GM19193 (cell line): ENCODE measurements around the gene CIPC.

Source experiments
- POLR2A ChIP-seq: IDR thresholded peaks from 4 replicates; pipeline ENCODE4 v1.6.1; 2011; ENCODE audit not compliant: insufficient read depth, insufficient read length; ENCODE audit errors: extremely low read depth

The CIPC gene

DNA sequence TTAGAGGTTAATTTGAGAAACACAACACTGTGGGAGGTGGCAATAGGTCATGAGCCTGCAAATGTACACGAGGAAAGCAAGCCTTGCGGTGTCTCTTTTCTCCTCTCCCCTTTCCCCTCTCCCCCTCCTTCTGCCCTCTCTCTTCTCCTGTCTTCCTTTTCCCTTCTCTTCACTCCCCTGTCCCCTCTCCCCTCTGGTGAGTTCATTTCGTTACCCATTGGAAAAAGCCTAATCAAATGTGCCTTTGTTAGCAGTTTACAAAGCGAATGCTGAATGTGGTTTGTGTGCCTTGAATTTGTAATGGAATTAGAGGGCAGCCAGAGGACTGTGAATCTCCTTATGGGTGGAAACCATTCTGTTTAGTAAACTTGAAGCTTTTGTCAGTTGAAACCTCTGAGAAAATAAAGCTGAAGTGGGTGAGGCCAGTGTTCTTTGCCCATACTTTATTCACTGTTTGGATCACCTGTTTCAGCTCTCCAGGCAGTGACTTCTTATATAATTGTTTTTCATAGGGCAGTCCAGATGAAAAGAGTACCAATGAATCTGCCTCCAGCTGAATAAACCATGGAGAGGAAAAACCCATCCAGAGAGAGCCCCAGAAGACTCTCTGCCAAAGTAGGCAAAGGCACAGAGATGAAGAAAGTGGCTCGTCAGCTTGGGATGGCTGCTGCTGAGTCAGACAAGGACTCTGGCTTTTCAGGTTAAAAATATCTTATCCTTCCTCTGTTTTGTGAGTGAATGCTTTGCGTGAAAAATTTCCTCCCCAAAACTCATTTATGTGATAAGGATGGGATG lies 7.3 kb downstream of the CIPC start:
- TF ChIP-seq POLR2A, result no peak

- TF ChIP-seq POLR2A, result no peak
Observed at GRCh38 chr14:77106666-77107065, 8.6 kb downstream of the CIPC start.

- TF ChIP-seq POLR2A, result no peak
Observed at GRCh38 chr14:77107228-77107627, 9.2 kb downstream of the CIPC start.

DNA sequence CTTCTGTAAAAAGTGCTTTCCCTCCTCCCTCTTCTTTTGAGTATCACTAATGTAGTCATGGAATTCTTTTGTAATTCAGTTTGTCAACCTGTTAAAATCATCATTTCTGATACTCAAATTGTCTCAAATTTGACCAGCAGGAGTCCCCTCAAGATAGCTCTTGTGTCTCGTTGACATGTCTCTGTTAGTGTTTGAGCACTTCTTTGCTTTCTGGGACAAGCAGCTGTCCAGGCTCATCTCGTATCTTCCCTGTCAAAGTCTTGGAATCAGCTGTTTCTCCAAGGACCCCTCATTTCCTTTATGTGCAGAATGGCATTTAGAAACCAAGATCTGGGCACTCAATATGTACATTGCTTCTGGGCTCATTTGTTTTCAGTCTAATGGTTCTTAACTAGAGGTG lies 10.7 kb downstream of the CIPC start:
- TF ChIP-seq POLR2A, result no peak

- no peak for TF ChIP-seq POLR2A
Observed at GRCh38 chr14:77109656-77110055, 11.6 kb downstream of the CIPC start.

DNA sequence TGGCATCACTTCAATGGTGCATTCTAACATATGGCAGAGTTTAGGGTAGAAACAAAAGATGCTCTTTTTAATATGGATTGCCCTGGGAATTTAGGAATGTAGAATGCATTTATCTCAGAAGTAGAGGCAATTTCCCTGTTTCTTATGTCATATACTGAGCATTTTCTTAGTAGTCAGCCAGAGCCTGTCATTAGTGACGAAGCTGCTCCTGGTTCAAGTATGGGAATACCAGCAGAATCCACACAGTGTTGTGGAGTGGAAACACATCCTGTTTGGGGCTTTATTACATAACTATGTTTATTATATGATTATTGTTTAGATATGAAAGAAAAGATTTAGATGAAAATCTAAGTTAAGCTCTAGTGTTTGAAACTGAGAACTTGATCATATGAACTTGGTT lies 12.2 kb downstream of the CIPC start:
- no peak for TF ChIP-seq POLR2A

- no peak for TF ChIP-seq POLR2A
Observed at GRCh38 chr14:77111021-77111420, 13.0 kb downstream of the CIPC start.

DNA sequence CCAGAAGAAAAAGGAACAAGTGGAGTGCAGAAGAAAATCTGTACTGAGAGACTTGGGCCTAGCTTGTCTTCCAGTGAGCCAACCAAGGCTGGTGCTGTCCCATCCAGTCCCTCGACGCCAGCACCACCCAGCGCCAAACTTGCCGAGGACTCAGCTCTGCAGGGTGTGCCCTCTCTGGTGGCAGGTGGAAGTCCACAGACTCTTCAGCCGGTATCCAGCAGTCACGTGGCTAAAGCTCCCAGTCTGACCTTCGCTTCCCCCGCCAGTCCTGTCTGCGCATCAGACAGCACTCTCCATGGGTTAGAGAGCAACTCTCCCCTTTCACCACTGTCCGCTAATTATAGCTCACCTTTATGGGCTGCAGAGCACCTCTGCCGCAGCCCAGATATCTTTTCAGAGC lies 15.6 kb downstream of the CIPC start:
- no peak for TF ChIP-seq POLR2A

DNA sequence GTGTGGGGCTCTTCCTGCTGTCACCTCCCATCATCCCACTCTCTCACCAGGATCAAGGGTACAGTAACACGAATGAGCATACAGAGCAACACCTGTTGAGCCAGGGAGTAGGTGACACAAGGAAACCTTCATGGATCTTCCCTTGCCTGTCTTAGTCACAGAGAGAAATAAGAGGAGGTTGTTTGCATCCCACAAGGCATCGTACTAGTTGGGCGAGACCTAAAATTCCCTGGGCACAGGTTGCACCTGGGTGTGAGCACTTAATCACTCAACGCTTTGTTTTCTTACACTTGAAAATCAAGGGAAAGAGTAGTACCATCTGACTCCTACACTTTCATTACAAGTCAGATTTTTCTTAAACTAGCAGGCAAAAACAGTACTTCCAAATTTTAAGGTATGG lies 16.6 kb downstream of the CIPC start:
- no peak for TF ChIP-seq POLR2A

- no peak for TF ChIP-seq POLR2A
Observed at GRCh38 chr14:77116172-77116817, 18.2 kb downstream of the CIPC start.

DNA sequence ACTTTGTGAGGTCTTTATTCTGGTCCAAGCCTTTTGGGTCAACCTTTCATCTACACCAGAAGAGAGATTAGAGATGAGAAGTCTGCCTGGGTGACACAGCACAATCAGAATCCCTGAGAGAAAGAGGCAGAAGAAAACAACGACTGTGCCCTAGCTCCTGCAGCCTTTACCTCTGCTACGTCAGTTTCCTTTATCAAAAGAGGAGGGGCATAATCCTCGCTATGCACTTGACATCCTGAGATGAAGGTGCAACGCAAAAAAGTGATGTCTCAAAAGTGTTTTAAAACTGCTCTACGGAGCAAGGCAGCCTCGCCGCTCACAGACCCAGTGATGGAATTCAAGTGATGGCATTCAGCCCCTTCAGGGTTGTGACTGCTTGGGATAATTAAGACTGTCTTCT lies 21.8 kb downstream of the CIPC start:
- no peak for TF ChIP-seq POLR2A

DNA sequence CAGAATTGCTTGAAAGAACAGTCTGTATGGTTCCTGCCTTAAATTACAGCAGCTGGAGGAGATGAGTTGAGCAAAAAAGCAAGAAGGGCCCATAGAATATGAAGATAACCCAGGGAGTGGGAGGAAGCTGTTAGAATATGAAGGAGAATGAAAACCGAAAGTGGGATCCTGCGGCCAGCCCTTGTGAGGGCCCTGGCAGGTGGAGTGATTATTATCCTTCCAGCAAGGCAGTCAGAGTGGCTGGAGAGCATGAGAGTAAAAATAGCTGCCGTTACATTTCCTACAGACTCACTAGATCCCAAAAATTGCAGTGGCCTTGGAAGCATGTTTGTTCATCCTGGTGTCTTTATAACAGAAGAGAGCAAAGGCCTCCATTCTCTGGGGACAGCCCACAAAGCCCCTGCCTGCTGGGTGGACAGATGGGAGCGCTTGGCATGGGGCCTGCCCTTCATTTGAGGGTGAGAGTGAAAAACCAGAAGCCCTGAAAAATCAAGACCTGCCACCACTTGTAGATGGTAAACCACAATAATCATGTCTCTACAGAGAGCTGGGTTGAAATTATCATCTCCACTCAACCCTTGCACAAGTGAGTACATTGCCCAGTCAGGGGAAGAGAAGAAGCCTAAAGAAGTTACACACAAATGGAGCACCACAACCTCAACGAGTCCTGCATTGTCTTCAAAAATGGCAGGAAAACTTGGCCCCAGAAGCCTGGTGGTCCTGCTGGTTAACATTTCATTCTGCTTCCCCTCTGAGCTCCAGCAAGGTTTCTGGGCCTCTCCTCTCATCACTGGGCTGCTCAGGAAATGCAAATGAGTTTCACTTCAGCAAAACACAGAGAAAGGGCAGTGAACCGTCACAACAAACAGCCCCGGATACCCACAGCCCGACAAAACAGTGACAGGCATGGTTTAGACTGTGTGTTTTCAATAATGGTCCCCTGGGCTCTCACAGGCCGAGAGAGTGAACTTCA lies 23.0 kb downstream of the CIPC start:
- no peak for TF ChIP-seq POLR2A

GRCh38 chr14:77122526-77123125 lies 24.6 kb downstream of the CIPC start:
- TF ChIP-seq POLR2A, result no peak

GRCh38 chr14:77123381-77124325 lies 25.6 kb downstream of the CIPC start:
- TF ChIP-seq POLR2A, result no peak
